GM12864 (cell line): ENCODE results near the gene MRPS21.

Experiments
- DNase-seq: peaks from one replicate; pipeline ENCODE4 v3.0.0-alpha.2; 2011; ENCODE audit warnings: low read depth
- H3K4me3 ChIP-seq: 2 replicates; pipeline ENCODE4 v1.5.1; 2011; ENCODE audit warnings: mild to moderate bottlenecking, low read depth, low read length, control low read depth
- CTCF ChIP-seq: IDR thresholded peaks from 2 replicates; pipeline ENCODE4 v1.5.1; 2011; ENCODE audit warnings: low read depth, mild to moderate bottlenecking, moderate library complexity, low read length, control low read depth, inconsistent platforms; ENCODE audit errors: missing control alignments

MRPS21 gene

DNA sequence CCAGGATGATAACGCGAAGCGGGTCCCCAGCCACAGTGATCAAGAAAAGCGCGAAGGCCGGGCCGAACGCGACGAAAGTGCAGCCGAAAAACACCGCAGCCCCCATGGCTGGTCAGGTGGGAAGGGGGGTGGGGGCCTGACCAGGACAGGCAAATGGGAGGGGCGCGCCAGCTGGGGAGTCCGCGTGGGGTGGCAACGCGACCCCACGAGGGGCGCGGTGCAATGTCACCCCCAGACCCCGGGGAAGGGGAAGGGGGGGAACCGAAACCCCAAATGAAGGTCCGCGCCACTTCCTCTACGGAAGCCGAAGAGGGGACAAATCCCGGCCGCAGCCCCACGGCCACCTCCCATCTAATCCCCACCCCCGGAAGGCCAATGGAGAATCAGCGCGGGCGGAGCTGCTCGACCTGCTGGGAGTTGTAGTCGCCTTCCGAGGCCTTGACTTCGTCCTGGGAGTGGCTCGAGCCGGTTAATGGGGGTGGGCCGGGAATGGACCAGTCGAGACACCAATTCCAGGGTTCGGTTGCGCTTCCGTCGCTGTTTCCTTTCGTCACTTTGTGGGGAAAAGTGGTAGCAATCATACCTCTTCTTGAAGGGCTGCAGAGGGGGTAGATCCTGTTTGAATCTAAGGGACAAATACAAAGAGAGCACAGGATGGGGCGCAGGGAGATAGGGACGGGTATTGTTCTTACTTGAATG, 24.8 kb upstream of the MRPS21 start, which contains the start of gene APH1A:
Gene APH1A (minus strand): TSS at position 312 of the 699 bp plus-strand sequence. CDS start 206 bp downstream, at position 106.
- peak within 1 kb of the TSS; percentile 86 for H3K4me3 ChIP-seq
- peak; percentile 89 for DNase-seq
- TF ChIP-seq CTCF, result no peak

DNA sequence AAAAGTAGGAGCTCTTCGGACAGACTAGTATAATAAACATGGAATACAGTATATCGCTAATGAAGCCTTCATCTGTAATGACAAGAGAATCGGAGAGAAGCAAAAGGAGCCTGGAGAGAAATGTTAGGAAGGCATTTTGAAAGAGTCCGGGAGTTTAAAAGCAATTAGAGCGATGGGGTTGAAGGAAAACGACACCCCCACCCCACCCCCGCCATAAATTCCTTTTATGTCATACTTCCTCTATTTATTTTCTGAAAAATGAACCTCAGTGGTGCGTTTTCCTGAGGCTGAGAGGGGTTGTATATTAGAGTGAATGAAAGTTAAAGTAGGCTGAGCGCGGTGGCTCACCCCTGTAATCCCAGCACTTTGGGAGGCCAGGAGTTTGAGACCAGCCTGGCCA, 24.2 kb upstream of the MRPS21 start:
- DNase-seq, result no peak
- no peak for TF ChIP-seq CTCF
- peak overlapping the region; percentile 86 for H3K4me3 ChIP-seq

GRCh38 chr1:150271291-150271959, 22.2 kb upstream of the MRPS21 start:
- no peak overlapping the region for H3K4me3 ChIP-seq
- TF ChIP-seq CTCF, result no peak
- no peak for DNase-seq

- DNase-seq, result no peak
- no peak overlapping the region; the same call in 1 of the 2 replicates for H3K4me3 ChIP-seq
- no peak for TF ChIP-seq CTCF
These were observed 20.4 kb upstream of the MRPS21 start for GRCh38 chr1:150273311-150273710.

DNA sequence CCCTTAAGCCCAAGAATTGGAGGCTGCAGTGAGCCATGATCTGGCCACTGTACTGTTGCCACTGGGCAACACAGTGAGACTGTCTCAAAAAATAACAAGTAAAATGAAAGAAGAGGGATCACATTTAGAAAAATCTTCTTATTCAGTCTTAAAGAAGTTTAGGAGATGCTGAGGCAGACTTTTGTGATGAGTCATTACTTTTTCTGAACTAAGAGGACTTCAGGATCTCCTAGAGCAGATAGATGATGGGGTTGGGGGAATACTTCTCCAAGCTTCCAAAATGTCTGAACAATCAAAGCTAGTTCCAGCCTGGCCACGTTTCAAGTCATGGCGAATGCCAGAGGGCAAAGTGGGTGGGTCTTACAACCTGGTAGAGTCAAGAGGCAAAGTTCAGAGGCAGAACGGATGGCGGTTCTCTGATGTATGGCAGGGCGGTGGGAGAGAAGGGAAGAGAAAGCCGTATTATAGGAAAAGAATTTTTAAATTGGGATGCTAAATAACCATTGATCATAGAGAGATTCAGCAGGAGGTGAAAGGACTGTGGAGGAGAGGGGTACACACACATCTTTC, 13.4 kb upstream of the MRPS21 start:
- no peak for DNase-seq
- no peak for TF ChIP-seq CTCF
- no peak overlapping the region for H3K4me3 ChIP-seq

DNA sequence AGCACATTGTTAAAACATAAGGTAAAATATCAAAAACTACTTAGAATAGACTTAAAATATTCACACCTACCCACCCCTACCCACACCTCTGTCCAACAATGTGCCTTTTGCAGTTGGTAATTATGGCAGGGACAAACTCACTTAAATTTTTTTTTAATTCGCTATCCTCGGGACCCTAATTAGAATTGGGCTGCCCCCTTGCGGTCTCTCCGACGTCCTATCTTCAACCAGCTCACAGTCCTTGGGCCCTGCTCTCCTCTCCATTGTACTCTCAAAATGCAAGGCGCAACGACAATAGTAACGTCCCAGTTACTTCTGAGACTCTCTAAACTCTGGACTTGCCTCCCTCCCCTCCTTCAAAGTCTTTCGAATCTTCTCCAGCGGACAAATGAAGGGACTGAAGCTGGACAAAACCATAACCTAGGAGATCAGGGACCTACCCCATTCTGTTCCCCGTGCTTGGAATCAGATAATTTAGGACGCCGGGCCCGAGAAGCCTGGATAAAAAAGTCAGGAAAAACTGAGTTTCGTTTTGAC, 12.4 kb upstream of the MRPS21 start:
- TF ChIP-seq CTCF, result peak; percentile 62
- DNase-seq, result no peak
- peak overlapping the region; percentile 47 for H3K4me3 ChIP-seq
